ENCODE data around the gene FAM3D. TPM values are rescaled to one million over a fixed set of nuclear protein-coding genes. Genes with fewer than 3 reads are reported as not detected.

Gene FAM3D
- total RNA-seq, 4 donors from 2014 or later, result not detected

DNA sequence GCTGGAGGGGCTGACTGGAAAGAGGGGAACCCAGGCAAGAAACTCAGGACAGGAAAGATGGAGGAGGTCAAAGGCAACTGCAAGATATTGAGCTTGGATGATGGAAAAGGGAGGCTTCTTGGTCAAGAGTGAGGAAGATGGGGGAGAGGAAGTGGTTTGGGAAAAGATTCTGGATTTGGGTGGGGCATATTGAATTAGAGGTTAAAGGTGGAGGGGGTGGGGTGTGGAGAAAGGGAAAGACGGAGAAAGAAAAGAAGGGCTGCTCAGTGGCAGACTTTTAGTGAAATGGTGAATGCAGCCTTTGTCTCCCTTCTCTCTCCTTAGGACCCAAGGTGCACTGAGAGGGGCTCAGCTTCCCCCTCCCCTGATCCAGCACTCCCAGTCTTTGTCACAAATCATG is 655 bp upstream of the FAM3D start:
- no peak for DNase-seq (ENCODE audit: low spot score in 2 of 2)
- Histone ChIP-seq H3K9me3 (no peaks in the 10 kb centered on the region), H3K36me3 (no peaks in the 10 kb centered on the region), H3K4me1 (no peaks in the 10 kb centered on the region), H3K4me3 (no peak overlapping the region), H3K27me3 (no peaks in the 10 kb centered on the region), H3K27ac (peak overlapping the region in 1 of 4 donors; percentile 68)
- TF ChIP-seq POLR2A (IDR thresholded peaks at IDR 0.05) (no peak), EP300 (IDR thresholded peaks at IDR 0.05) (no peak)
- TF ChIP-seq, protein P1, sequence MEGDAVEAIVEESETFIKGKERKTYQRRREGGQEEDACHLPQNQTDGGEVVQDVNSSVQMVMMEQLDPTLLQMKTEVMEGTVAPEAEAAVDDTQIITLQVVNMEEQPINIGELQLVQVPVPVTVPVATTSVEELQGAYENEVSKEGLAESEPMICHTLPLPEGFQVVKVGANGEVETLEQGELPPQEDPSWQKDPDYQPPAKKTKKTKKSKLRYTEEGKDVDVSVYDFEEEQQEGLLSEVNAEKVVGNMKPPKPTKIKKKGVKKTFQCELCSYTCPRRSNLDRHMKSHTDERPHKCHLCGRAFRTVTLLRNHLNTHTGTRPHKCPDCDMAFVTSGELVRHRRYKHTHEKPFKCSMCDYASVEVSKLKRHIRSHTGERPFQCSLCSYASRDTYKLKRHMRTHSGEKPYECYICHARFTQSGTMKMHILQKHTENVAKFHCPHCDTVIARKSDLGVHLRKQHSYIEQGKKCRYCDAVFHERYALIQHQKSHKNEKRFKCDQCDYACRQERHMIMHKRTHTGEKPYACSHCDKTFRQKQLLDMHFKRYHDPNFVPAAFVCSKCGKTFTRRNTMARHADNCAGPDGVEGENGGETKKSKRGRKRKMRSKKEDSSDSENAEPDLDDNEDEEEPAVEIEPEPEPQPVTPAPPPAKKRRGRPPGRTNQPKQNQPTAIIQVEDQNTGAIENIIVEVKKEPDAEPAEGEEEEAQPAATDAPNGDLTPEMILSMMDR (IDR thresholded peaks at IDR 0.05), result no peak
- WGBS, 2 donors, result 49 to 52% methylated on average over 1 of the region's 1 CpG

DNA sequence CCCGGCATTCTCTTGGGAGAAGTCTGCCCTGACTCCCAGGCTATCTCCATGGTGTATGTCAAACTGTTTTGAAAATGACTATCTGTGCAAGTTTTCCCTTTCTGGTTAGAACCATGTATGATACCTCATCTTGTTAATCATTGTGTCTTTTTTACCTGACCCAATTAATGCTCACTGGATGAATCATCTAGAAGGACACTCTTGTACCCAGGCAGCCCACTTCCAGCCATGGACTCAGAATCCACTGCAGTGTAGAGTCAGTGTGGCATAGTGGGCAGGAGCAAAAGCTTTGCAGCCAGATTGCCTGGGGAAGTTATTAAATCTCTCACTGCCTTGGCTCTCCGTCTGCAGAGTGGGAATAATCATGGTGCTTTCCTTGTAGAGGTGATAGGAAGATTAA is 1.2 kb downstream of the FAM3D start:
- Histone ChIP-seq H3K4me1 (no peaks in the 10 kb centered on the region), H3K9me3 (peaks cover 0 to 4% (median 0%) of the 10 kb centered on the region in 4 donors), H3K4me3 (no peak overlapping the region), H3K27ac (no peak overlapping the region), H3K27me3 (no peaks in the 10 kb centered on the region), H3K36me3 (no peaks in the 10 kb centered on the region)
- no peak for TF ChIP-seq EP300 (IDR thresholded peaks at IDR 0.05)
- no peak for TF ChIP-seq POLR2A (IDR thresholded peaks at IDR 0.05)
- TF ChIP-seq, protein P1 (IDR thresholded peaks at IDR 0.05), result no peak
- 84 to 86% methylated on average over 2 of the region's 2 CpGs for WGBS, 2 donors
- DNase-seq (ENCODE audit: low spot score in 2 of 2), result no peak

DNA sequence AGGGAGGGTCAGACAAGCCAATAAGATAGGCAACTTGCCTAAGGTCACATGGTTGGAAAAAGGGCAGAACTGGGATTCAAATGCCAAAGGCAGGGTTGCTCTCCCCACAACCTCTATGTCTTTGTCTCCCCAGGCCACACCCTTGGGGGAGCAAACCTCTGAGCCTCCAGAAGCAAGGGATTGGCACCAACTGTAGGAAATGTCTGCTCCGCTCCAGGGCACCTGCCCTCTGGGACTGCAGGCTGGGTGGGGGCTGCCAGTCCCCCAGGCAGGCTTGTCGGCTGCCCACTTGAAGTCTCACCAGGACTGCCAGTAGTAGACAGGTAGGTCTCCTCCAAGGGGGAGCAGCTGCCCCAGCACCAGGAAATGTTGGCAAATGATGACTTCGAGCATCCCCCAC is 2.0 kb downstream of the FAM3D start:
- H3K4me1 ChIP-seq, result no peaks in the 10 kb centered on the region
- TF ChIP-seq POLR2A (IDR thresholded peaks at IDR 0.05) (no peak), EP300 (IDR thresholded peaks at IDR 0.05) (no peak)
- TF ChIP-seq, protein P1 (IDR thresholded peaks at IDR 0.05), result no peak
- H3K36me3 ChIP-seq, result no peaks in the 10 kb centered on the region
- H3K27ac ChIP-seq, result no peak overlapping the region
- DNase-seq (ENCODE audit: low spot score in 2 of 2), result no peak
- no peaks in the 10 kb centered on the region for H3K27me3 ChIP-seq
- WGBS, 2 donors, result 89 to 92% methylated on average over 3 of the region's 3 CpGs
- peaks cover 0 to 4% (median 0%) of the 10 kb centered on the region in 4 donors for H3K9me3 ChIP-seq
- H3K4me3 ChIP-seq, result no peak overlapping the region

DNA sequence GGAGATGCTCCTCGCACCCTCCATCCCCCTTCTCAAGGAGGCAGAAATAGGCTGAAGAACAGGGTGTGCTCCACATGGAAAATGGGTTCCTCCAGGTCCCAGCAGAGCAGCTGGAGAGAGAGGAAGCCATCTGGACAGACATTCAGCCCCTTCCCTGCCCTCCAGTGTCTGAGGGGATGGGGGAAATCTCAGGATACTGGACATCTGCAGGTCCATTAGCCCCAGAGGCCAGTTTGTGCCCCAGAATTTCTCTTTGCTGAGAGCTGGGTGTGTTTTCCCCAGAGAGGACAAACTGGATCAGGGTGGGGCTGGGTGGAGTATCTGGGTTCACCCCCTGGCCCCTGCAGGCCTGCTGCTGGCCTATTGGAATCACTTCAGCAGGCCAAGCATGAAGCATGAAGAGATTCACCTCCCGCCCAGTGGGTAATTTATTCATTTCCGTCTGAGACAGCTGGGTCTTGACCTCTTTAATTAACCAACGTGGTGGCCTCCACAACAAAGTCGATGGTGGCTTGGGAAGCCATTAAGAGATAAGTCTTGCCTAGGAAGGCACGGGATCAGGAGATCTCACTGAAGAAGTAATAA is 4.6 kb downstream of the FAM3D start:
- Histone ChIP-seq H3K27me3 (no peaks in the 10 kb centered on the region), H3K4me1 (no peaks in the 10 kb centered on the region), H3K36me3 (no peaks in the 10 kb centered on the region), H3K9me3 (peaks cover 0 to 4% (median 0%) of the 10 kb centered on the region in 4 donors), H3K27ac (no peak overlapping the region), H3K4me3 (no peak overlapping the region)
- DNase-seq (ENCODE audit: low spot score in 2 of 2), result no peak
- WGBS, 2 donors, result 51 to 55% methylated on average over 6 of the region's 6 CpGs
- TF ChIP-seq, protein P1 (IDR thresholded peaks at IDR 0.05), result no peak
- TF ChIP-seq POLR2A (IDR thresholded peaks at IDR 0.05) (no peak), EP300 (IDR thresholded peaks at IDR 0.05) (no peak)

DNA sequence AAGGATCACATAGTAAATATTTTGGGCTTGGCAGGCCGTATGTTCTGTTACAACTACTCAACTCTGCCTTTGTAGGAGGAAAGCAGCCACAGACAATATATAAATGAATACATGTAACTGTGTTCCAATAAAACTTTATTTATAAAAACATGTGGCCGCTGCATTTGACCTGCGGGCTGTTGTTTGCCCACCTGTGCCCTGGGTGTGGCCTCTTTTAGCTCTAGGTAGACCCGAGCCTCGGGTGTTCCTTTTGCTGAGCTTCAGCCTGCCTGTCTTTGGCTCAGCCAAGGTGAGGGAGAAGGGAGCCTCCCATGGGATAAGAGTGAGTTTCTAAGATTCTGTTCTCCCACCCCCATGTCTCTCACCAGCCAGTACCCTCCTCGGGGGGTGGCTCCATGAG is 5.6 kb downstream of the FAM3D start:
- no peak for TF ChIP-seq POLR2A (IDR thresholded peaks at IDR 0.05)
- TF ChIP-seq EP300 (IDR thresholded peaks at IDR 0.05), result no peak
- TF ChIP-seq, protein P1 (IDR thresholded peaks at IDR 0.05), result no peak
- no peaks in the 10 kb centered on the region for H3K27me3 ChIP-seq
- peaks cover 0 to 4% (median 0%) of the 10 kb centered on the region in 4 donors for H3K9me3 ChIP-seq
- DNase-seq (ENCODE audit: low spot score in 2 of 2), result no peak
- H3K36me3 ChIP-seq, result no peaks in the 10 kb centered on the region
- H3K4me3 ChIP-seq, result no peak overlapping the region
- H3K27ac ChIP-seq, result no peak overlapping the region
- no peaks in the 10 kb centered on the region for H3K4me1 ChIP-seq
- WGBS, 2 donors, result 79 to 83% methylated on average over 6 of the region's 6 CpGs

Data from tibial nerve (tissue), 4 donors.